Stimulated activated naive B cell treated with anti-CD40 and anti-IgM and Interleukin-4, amounts not matched to agents 10 μg/mL and 1 μg/mL and 100 μg/mL, for 72 hours (primary cell): ENCODE results near the gene PPIL6.

Source experiments
- ATAC-seq, 2 donors: fragments of 150-1000 bp; cut with Tn5 transposase; replicated peaks; 2 replicates each; pipeline ENCODE4 v1.10.0; 2021; ENCODE audit warnings: moderate library complexity in 1 of 2
- DNase-seq: peaks from one replicate; pipeline ENCODE4 v3.0.0; 2021
- H3K27ac Mint-ChIP-seq: one replicate; pipeline ENCODE4 v1.8.0; 2022; ENCODE audit warnings: mild to moderate bottlenecking, mixed read lengths
- H3K27me3 Mint-ChIP-seq, 2 donors: one replicate each; pipeline ENCODE4 v1.8.0; 2022; ENCODE audit warnings: mixed read lengths in 2 of 2
- H3K36me3 Mint-ChIP-seq, 2 donors: one replicate each; pipeline ENCODE4 v1.8.0; 2022; ENCODE audit warnings: mixed read lengths in 2 of 2, mild to moderate bottlenecking in 1 of 2
- H3K4me1 Mint-ChIP-seq, 2 donors: one replicate each; pipeline ENCODE4 v1.8.0; 2022; ENCODE audit warnings: mixed read lengths in 2 of 2, mild to moderate bottlenecking in 1 of 2
- H3K4me3 Mint-ChIP-seq, 2 donors: one replicate each; pipeline ENCODE4 v1.8.0; 2022; ENCODE audit warnings: mild to moderate bottlenecking in 2 of 2, mixed read lengths in 2 of 2, moderate library complexity in 1 of 2
- H3K9me3 Mint-ChIP-seq, 2 donors: one replicate each; pipeline ENCODE4 v1.8.0; 2022; ENCODE audit warnings: mixed read lengths in 2 of 2, mild to moderate bottlenecking in 1 of 2

The PPIL6 gene

GRCh38 chr6:109342911-109343310 is 97.5 kb downstream of the PPIL6 start:
- peaks cover 7 to 32% of the 10 kb centered on the region in 2 donors for H3K36me3 Mint-ChIP-seq
- no peaks in the 10 kb centered on the region for H3K27me3 Mint-ChIP-seq
- no peaks in the 10 kb centered on the region for H3K9me3 Mint-ChIP-seq
- H3K4me3 Mint-ChIP-seq: no peak overlapping the region
- H3K4me1 Mint-ChIP-seq: no peaks in the 10 kb centered on the region
- no peak for ATAC-seq
- no peak for DNase-seq
- no peak overlapping the region for H3K27ac Mint-ChIP-seq

- Mint-ChIP-seq H3K9me3 (no peaks in the 10 kb centered on the region), H3K4me1 (no peaks in the 10 kb centered on the region), H3K4me3 (no peak overlapping the region), H3K36me3 (peaks cover 8 to 34% of the 10 kb centered on the region in 2 donors), H3K27me3 (no peaks in the 10 kb centered on the region), H3K27ac (no peak overlapping the region)
- no peak for DNase-seq
- no peak for ATAC-seq
Observed at GRCh38 chr6:109342506-109342905, 97.9 kb downstream of the PPIL6 start.

GRCh38 chr6:109340811-109341210 is 99.6 kb downstream of the PPIL6 start:
- Mint-ChIP-seq H3K4me1 (no peaks in the 10 kb centered on the region), H3K27me3 (no peaks in the 10 kb centered on the region), H3K9me3 (no peaks in the 10 kb centered on the region), H3K4me3 (no peak overlapping the region), H3K27ac (no peak overlapping the region), H3K36me3 (peaks cover 16 to 35% of the 10 kb centered on the region in 2 donors)
- DNase-seq (no peak), ATAC-seq (no peak)
